NCI-H1417 treated with DMSO at 0.1 percent for 48 hours (cell line): ENCODE measurements around the gene NRROS.

Experiments
- DNase-seq: peaks from one replicate; lab custom pipeline; 2025; lab: John Stamatoyannopoulos, UW

Gene NRROS

DNA sequence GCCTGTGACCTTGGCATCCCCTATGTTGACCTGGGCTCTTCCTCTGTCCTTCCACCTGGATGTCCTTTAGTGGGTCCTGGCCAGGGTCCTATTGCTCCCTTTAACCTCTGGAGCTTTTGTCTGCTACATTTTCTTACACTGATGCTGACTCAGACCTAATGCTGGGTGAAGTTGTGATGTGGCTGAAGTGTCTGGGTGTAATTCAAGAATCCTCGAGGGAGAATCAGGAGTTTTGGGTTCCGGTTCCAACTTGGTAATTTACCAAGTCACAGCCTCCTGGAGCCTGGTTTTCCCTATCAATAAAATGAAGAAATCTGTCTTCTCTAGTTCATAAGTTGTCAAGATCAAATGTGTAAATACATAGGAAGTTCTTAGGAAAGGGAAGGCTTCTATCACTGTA lies 46.9 kb downstream of the NRROS start:
- DNase-seq = no peak

DNA sequence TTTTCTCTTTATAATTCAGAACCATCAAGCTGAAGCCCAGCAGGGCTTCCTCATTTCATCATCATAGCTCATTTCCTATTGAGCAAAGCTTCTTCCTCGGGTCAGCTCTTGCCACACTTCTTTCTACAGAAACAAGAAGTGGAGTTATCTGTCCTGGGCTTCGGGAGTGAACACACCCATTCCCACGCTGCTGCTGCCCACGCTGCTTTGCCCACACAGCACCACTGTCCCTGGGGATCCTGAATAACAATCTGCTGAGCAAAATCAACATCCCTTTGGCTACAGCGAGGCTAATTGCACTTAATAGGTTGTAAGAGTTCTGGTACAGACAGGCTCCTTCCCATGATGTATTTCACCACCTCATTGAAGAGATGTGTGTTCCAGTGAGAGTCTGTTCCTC lies 48.9 kb downstream of the NRROS start:
- DNase-seq = peak; percentile 64

DNA sequence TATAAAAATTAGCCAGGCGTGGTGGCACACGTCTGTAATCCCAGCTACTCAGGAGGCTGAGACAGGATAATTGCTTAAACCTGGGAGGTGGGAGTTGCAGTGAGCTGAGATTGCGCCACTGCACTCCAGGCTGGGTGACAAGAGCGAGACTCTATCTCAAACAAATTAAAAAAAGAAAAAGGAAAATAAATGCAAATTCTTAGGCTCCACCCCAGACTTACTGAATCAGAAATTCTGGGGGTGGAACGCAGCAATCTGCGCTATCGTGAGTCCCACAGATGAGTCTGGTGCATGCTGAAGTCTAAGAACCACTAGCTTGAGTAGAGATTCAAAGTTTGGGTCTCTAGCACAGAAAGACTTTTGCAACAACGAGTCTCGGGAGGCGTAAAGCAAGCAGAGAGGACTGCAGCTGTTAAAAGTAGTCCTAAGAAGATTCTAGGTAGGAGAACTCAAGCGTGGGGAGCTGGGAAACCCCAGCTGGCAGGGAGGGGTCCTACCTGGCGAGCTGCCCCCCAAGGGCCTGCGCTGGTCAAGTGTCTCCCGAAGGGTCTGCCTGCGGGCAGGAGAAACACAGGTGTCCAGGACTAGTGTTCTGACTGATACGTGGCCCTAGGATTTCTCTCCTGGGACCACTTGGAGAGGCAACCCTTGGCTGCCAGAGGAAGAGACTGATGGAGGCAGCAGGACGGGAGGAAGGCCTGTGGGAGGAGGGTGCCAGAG lies 50.6 kb downstream of the NRROS start:
- DNase-seq = no peak

DNA sequence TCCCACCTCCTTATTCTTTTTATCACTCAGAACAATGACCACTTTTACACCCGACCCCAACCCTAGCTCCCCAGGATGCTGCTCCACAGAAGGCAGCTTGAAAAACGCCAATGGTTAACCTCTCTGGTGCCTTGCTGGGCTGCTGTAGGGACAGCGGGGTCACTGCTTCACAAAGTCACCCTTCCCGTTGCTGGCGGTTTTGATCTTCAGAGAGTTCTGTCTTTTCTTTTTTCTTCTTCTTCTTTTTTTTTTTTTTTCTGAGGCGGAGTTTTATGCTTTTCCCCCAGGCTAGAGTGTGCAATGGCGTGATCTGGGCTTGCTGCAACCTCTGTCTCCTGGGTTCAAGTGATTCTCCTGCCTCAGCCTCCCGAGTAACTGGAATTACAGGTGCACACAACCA lies 51.9 kb downstream of the NRROS start:
- DNase-seq = no peak

DNA sequence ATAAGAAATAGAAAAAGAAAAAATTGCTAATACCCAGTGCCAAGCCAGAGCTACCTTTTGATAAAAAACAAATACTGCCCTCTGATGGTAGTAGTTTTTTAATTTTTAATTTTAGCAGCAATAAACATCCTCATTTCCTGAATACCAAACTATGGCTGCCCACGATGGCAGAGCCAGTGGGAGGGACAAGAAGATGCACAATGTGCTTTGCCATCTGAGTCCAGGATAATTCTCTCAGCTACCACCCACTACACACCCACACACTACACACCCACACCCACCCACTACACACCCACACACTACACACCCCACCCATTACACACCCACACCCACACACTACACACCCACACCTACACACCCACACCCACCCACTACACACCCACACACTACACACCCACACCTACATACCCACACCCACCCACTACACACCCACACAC lies 54.7 kb downstream of the NRROS start:
- no peak for DNase-seq

DNA sequence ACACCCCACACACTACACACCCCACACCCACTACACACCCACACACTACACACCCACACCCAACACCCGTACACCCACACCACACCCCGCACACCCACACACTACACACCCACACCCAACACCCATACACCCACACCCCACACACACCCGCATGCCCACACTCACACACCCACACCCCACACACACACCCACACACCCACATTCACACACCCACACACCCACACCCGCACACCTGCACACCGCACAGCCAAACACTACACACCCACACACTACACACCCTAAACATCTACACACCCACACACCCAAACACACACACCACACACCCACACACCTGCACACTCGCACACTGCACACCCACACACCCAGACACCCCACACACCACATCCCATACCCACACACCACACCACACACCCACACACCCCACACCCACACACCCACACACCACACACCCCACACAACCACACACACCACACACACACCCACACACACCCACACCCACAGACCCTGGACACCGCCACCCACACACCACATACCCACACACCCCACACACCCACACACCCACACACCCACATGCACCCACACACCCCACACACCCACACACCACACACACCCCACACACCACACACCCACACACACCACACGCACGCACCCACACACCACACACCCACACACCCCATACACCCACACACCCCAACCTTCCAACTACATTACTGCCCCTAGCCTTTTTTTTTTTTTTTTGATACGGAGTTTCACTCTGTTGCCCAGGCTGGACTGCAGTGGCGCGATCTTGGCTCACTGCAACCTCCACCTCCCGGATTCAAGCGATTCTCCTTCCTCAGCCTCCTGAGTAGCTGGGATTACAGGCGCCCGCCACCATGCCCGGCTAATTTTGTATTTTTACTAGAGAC lies 55.7 kb downstream of the NRROS start:
- no peak for DNase-seq

DNA sequence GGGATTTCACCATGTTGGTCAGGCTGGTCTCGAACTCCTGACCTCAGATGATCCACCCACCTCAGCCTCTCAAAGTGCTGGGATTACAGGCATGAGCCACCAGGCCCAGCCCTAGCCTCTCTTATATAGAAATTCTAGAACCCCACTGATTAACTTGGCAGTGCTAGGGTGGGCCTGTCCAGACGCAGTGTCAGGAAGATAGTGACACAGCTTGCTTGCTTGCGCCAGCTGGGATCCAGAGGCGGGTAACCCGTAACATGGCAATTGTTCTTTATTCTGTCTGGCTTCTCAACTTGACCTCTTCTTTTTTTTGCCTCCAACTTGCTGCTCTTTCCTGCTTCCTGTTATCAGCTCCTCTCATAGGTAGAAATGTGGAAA lies 56.3 kb downstream of the NRROS start:
- no peak for DNase-seq

DNA sequence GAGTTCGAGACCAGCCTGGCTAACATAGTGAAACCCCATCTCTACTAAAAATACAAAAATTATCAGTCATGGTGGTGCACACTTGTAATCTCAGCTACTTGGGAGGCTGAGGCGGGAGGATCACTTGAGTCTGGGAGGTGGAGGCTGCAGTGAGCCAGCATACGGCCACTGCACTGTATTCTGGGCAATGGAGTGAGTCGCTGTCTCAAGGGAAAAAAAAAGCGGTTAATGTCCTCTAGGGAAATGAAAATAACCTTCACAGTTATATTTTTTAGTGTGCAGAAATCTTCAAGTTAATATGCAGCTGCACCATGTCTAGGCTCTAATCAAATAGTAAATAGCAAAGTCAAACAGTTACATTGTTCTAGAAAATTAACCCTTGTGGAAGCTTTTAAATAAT lies 57.8 kb downstream of the NRROS start:
- DNase-seq = no peak

DNA sequence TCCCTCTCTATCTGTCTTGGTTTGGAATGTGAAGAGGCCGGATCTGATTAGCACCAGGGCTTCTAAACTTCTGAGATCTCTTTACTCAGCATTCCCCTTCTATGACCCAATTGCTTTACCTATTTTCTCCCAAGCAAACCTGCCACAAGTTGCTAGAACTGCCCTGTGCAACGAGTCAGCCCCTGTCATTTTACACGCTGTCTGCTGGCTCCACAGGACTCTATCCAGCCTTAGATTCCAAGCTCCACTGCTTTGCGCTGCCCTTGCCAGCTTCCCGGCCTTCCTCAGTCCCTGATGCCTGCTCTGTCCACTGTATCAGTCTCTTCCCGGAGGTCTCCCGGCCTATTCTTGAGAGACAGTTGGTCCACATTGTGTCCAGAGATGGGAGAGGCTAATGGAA lies 60.3 kb downstream of the NRROS start:
- no peak for DNase-seq

DNA sequence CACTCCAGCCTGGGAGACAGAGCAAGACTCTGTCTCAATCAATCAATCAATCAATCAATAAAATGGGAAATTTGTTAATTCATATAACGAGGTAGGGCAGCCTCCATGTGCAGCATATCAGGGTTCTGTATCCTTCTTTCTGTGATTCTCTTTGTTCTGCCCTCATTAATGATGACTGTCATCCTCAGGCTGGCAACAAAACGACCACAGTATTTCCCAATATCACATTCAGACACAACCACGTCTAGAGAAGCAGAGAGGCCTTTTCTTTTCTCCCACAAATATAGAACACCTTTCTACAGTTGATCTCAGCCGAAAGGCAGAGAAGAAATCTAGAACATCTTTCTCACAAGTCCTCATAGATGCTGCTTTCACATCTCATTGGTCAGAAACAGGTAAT lies 61.3 kb downstream of the NRROS start:
- no peak for DNase-seq

DNA sequence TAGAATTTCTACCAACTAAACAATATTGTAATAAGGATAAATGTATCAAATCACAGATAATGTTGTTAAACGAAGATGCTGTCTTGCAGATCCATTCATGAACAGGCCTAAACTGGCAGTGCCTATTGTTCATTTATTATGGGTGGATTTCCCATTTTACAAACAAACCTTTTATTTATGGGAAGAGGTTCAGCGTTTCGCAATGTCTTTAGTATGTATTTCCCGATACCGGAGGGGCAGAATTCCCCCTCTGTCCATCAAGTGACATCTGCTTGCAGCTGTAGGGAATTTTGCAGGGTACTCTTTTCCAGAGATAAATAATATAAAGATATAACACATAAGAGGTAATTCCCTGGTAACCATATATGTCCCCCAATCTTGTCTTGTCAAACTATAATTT lies 66.8 kb downstream of the NRROS start:
- no peak for DNase-seq

DNA sequence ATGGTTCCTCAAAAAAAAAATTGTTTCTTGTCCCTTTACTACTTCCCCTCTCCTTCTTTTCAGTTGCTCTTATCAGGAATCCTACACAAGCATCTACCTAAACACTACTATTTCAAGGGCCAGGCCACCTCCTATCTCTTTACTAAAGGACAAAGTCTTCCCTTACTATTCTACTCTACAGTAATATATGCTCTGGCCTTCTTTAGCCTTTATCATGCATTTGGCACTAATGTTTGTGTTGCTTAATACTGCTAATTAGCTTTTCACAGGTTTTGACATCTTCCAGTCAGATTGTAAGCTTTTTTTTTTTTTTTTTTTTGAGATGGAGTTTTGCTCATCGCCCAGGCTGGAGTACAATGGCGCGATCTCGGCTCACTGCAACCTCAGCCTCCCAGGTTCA lies 67.2 kb downstream of the NRROS start:
- no peak for DNase-seq

DNA sequence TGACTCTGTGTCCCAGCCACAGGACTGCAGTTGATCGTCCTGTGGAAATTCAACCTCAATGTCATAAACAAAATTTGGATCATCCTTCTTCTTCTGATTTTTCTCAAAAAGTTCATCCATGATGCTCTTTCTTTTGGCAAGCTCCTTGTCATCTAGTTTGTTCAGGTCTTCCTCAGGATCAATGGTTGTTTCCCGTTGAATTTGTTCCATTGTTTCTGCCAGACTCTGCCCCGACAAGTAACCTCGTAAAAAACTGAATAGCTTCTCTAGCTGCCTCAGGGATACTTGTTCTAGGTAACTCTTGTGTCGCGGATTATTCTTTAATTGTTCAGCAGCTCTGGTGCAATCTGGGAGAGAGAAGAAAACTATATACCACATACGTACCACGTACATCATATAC lies 68.1 kb downstream of the NRROS start:
- DNase-seq = no peak

DNA sequence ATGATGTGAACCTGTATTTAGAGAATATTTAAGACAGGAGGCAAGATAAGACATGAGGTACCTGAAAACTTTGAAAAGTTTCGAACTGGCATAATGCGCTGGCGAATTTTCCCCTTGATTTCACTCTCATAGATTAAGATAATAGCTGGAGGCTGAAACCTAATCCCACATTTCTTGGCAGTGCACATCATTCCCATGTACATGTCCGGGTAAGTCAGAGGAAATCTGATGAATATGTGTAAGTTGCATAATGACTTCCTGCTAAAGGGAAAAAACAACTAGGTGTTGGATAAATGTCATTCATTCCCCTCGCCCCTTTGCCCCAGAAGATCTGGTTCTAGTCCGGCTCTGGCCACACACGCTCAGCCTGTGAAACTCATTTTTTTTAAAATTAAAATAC lies 69.0 kb downstream of the NRROS start:
- DNase-seq = no peak
